Endothelial cell of umbilical vein (primary cell): ENCODE measurements around the gene CRY1. TPM values are rescaled to one million over a fixed set of nuclear protein-coding genes. Genes with fewer than 3 reads are reported as not detected.

Source experiments
- BruUV-seq: library from RNA; stranded (reverse); fragments of 400-500 nt; replicated peaks from 2 replicates; lab custom pipeline; 2021; lab: Mats Ljungman, UMichigan
- CTCF ChIA-PET: fragments of 300-600, 350-600 bp; sonication (Branson Sonifier 250); formaldehyde crosslinking; loops from one replicate; lab custom pipeline; 2021; ENCODE audit warnings: antibody characterized with exemption, inconsistent platforms; lab: Charles Lee
- POLR2A ChIA-PET: fragments of 300-600, 350-600 bp; sonication (Branson Sonifier 250); formaldehyde crosslinking; loops from one replicate; lab custom pipeline; 2021; ENCODE audit warnings: antibody characterized with exemption, inconsistent platforms; lab: Charles Lee
- DNase-seq: peaks from one replicate; pipeline ENCODE4 v3.0.0-alpha.2; 2011; ENCODE audit warnings: low read depth, low spot score
- FAIRE-seq: peaks from 2 replicates; lab custom pipeline; 2011; peaks lifted over from hg19 to GRCh38; lab: Jason Lieb, UNC
- H2AFZ ChIP-seq: 2 replicates; pipeline ENCODE4 v1.6.0; 2012; ENCODE audit warnings: low read depth, low read length, control low read depth, inconsistent platforms
- H3K27ac ChIP-seq: 2 replicates; pipeline ENCODE4 v1.5.1; 2011; ENCODE audit warnings: low read depth, mild to moderate bottlenecking, control low read depth, low read length, moderate library complexity; ENCODE audit not compliant: insufficient read depth
- H3K27me3 ChIP-seq, 2 experiments: 2 replicates each; pipeline versions ENCODE4 v1.6.0 to v1.6.1; 2011; ENCODE audit warnings: low read length in 2 of 2, mixed read lengths in 1 of 2; ENCODE audit not compliant: control insufficient read depth in 2 of 2, insufficient read depth in 2 of 2
- H3K36me3 ChIP-seq, 2 experiments: 2 replicates in 1 of 2; 3 replicates in 1 of 2; pipeline ENCODE4 v1.5.1; 2011; ENCODE audit warnings: low read length in 2 of 2, mild to moderate bottlenecking in 1 of 2, moderate library complexity in 1 of 2; ENCODE audit not compliant: control insufficient read depth in 2 of 2, insufficient read depth in 2 of 2; ENCODE audit errors: extremely low read depth in 1 of 2
- H3K4me1 ChIP-seq: 3 replicates; pipeline ENCODE4 v1.5.1; 2011; ENCODE audit warnings: mild to moderate bottlenecking, low read length; ENCODE audit not compliant: control insufficient read depth, insufficient read depth; ENCODE audit errors: extremely low read depth
- H3K4me2 ChIP-seq: 2 replicates; pipeline ENCODE4 v1.6.1; 2011; ENCODE audit warnings: low read length, control low read depth, mixed read lengths; ENCODE audit not compliant: insufficient read depth
- H3K4me3 ChIP-seq, 3 experiments: fragments of 200-600 bp in 1 of 3; sonication (generic), shearing (Covaris generic) in 1 of 3; replicated peaks in 1 of 3; 2 replicates each; pipeline ENCODE4 v1.5.1; 2011 to 2016; ENCODE audit warnings: control low read depth in 3 of 3, low read length in 3 of 3, mild to moderate bottlenecking in 2 of 3, inconsistent platforms in 1 of 3, low read depth in 1 of 3, moderate library complexity in 1 of 3; ENCODE audit not compliant: insufficient read depth in 1 of 3
- H3K79me2 ChIP-seq: 2 replicates; pipeline ENCODE4 v1.6.0; 2012; ENCODE audit warnings: low read length, inconsistent platforms; ENCODE audit not compliant: control insufficient read depth, insufficient read depth
- H3K9ac ChIP-seq: replicated peaks from 2 replicates; pipeline ENCODE3; 2011; ENCODE audit warnings: low read length, control low read depth; ENCODE audit not compliant: insufficient read depth; ENCODE audit errors: extremely low read depth
- H3K9me1 ChIP-seq: replicated peaks from 3 replicates; pipeline ENCODE4 v1.6.0; 2011; ENCODE audit warnings: mild to moderate bottlenecking, low read length; ENCODE audit not compliant: control insufficient read depth, insufficient read depth; ENCODE audit errors: extremely low read depth
- H3K9me3 ChIP-seq: replicated peaks from 2 replicates; pipeline ENCODE4 v1.5.1; 2012; ENCODE audit warnings: low read length, inconsistent platforms; ENCODE audit not compliant: control insufficient read depth, insufficient read depth
- H4K20me1 ChIP-seq: replicated peaks from 2 replicates; pipeline ENCODE3; 2011; ENCODE audit warnings: mild to moderate bottlenecking, low read length; ENCODE audit not compliant: control insufficient read depth, insufficient read depth; ENCODE audit errors: extremely low read depth
- CTCF ChIP-seq, 2 donors: IDR thresholded peaks; 1 replicate in 1 of 2; 2 replicates in 1 of 2; pipeline ENCODE4 v1.5.1; 2011; ENCODE audit warnings: low read length in 2 of 2, mild to moderate bottlenecking in 2 of 2, moderate library complexity in 2 of 2, control low read depth in 1 of 2, inconsistent platforms in 1 of 2, low read depth in 1 of 2; ENCODE audit not compliant: insufficient read depth in 1 of 2; ENCODE audit errors: extremely low read depth in 1 of 2
- EZH2 ChIP-seq: IDR thresholded peaks from 2 replicates; pipeline ENCODE4 v1.6.1; 2012; ENCODE audit warnings: borderline replicate concordance, low read depth, mild to moderate bottlenecking, moderate library complexity, low read length, inconsistent platforms; ENCODE audit not compliant: severe bottlenecking
- FOS ChIP-seq: IDR thresholded peaks from 2 replicates; pipeline ENCODE4 v1.6.1; 2011; ENCODE audit warnings: mild to moderate bottlenecking, low read length, moderate library complexity, borderline replicate concordance; ENCODE audit not compliant: insufficient read depth
- GATA2 ChIP-seq: IDR thresholded peaks from 2 replicates; pipeline ENCODE4 v1.7.0; 2011; ENCODE audit warnings: low read depth, mild to moderate bottlenecking, moderate library complexity, mixed read lengths, low read length; ENCODE audit not compliant: insufficient read length, insufficient read depth
- JUN ChIP-seq: IDR thresholded peaks from 2 replicates; pipeline ENCODE4 v1.6.1; 2011; ENCODE audit warnings: borderline replicate concordance, low read depth; ENCODE audit not compliant: insufficient read length, insufficient read depth
- MAX ChIP-seq: IDR thresholded peaks from 2 replicates; pipeline ENCODE4 v1.6.1; 2011; ENCODE audit not compliant: insufficient read depth, insufficient read length
- MYC ChIP-seq: IDR thresholded peaks from one replicate; pipeline ENCODE4 v1.6.1; 2011; ENCODE audit warnings: mild to moderate bottlenecking, low read depth, low read length
- POLR2A ChIP-seq: IDR thresholded peaks from 2 replicates; pipeline ENCODE4 v1.6.1; 2012; ENCODE audit warnings: low read depth, mild to moderate bottlenecking, control low read depth, low read length
- POLR2AphosphoS5 ChIP-seq: IDR thresholded peaks from 2 replicates; pipeline ENCODE4 v1.6.1; 2012; ENCODE audit warnings: low read depth, mild to moderate bottlenecking, control low read depth, low read length, moderate library complexity; ENCODE audit not compliant: insufficient read depth
- dilution Hi-C: fragments of 300-500 bp; cut with MboI; formaldehyde crosslinking; loops from one replicate; pipeline ENCODE4 v1.15.0; 2019; ENCODE audit warnings: low sequenced_read_pairs; ENCODE audit not compliant: extremely low pct_ligation_motif_present
- intact Hi-C: fragments of 100-400 bp; cut with micrococcal nuclease; formaldehyde crosslinking; loops from one replicate; pipeline ENCODE4 v1.10.0; 2022
- polyA plus RNA-seq, 4 experiments: library from polyadenylated mRNA; depleted of rRNA in 3 of 4; stranded (reverse) in 3 of 4; unstranded in 1 of 4; fragments of >200 nt; gene quantifications; 2 replicates each; pipeline versions ENCODE4 v1.2.1 to v1.2.3, GENCODE V29; 2011 to 2012; ENCODE audit warnings: missing spikeins in 1 of 4
- total RNA-seq: library from RNA; stranded (reverse); gene quantifications from 2 replicates; pipeline ENCODE4 v1.2.3, GENCODE V29; 2021

The CRY1 gene
- total and polyA plus RNA-seq, 2 donors (not counting 3 experiments of a cell fraction or from before 2014, with no cell fraction given) = 11.4 to 21.0 TPM

- DNase-seq = no peak
- H3K4me2 ChIP-seq = no peak overlapping the region
- no peak for FAIRE-seq
- H3K4me3 ChIP-seq = no peak overlapping the region
- no peaks in the 10 kb centered on the region for H3K9me3 ChIP-seq
- H3K36me3 ChIP-seq = peaks cover 2 to 3% of the 10 kb centered on the region in 2 experiments
- no peaks in the 10 kb centered on the region for H3K9me1 ChIP-seq
- H2AFZ ChIP-seq = no peak overlapping the region
- H4K20me1 ChIP-seq = peaks cover under 1% of the 10 kb centered on the region
- BruUV-seq = no TSS peak
- H3K27ac ChIP-seq = no peak overlapping the region
- intact Hi-C loops = no loop called here
- H3K9ac ChIP-seq = no peak overlapping the region
- CTCF ChIA-PET = no interaction called here
- dilution Hi-C loops = no loop called here
- H3K4me1 ChIP-seq = peaks cover 14% of the 10 kb centered on the region
- no peak for TF ChIP-seq EZH2
- no peak for TF ChIP-seq FOS
- TF ChIP-seq JUN = no peak
- TF ChIP-seq CTCF (IDR thresholded peaks at IDR 0.05; ENCODE audit: extremely low read depth in 1 of 2, insufficient read depth in 1 of 2, low read depth in 1 of 2, low read length in 2 of 2) = no peak
- no peak for TF ChIP-seq MYC
- no peak for TF ChIP-seq POLR2A
- TF ChIP-seq POLR2AphosphoS5 = no peak
- TF ChIP-seq GATA2 = no peak
- no peak for TF ChIP-seq MAX
- H3K79me2 ChIP-seq = no peaks in the 10 kb centered on the region
- POLR2A ChIA-PET = no interaction called here
- no peaks in the 10 kb centered on the region for H3K27me3 ChIP-seq
These were observed 111.6 kb downstream of the CRY1 start for GRCh38 chr12:106981788-106982187.
